Right lobe of liver (tissue), 6 donors: ENCODE results near the gene TRABD2B. TPM values are rescaled to one million over a fixed set of nuclear protein-coding genes. Genes with fewer than 3 reads are reported as not detected.
A peak's percentile ranks its signal among the peaks of the same experiment; 100 is the strongest.

Experiments
- ATAC-seq, 4 donors: fragments of 200-7000 bp; cut with Tn5 transposase; one replicate each; pipeline ENCODE4 v1.9.1; 2020; ENCODE audit warnings: mild to moderate bottlenecking in 4 of 4, moderate library complexity in 4 of 4
- DNase-seq, 3 donors: peaks; one replicate each; pipeline ENCODE4 v3.0.0-alpha.2; 2020
- H3K27ac ChIP-seq, 3 donors: fragments of 200-600 bp; one replicate each; pipeline ENCODE4 v1.8.0; 2022
- H3K27me3 ChIP-seq, 2 donors: fragments of 200-600 bp; one replicate each; pipeline ENCODE4 v1.8.0; 2022
- H3K36me3 ChIP-seq, 4 donors: fragments of 200-600 bp; sonication (generic) in 1 of 4; one replicate each; pipeline versions ENCODE4 v1.5.1 to v1.8.0; 2017 to 2022; ENCODE audit warnings: control low read depth in 1 of 4
- H3K4me1 ChIP-seq, 4 donors: fragments of 200-600 bp; sonication (generic) in 1 of 4; one replicate each; pipeline versions ENCODE4 v1.5.1 to v1.8.0; 2017 to 2022; ENCODE audit warnings: control low read depth in 1 of 4
- H3K4me3 ChIP-seq, 3 donors: fragments of 200-600 bp; one replicate each; pipeline ENCODE4 v1.8.0; 2022
- H3K9me3 ChIP-seq, 4 donors: fragments of 200-600 bp; sonication (generic) in 1 of 4; one replicate each; pipeline versions ENCODE4 v1.5.1 to v1.8.0; 2017 to 2022; ENCODE audit warnings: control low read depth in 1 of 4
- CTCF ChIP-seq, 4 donors: fragments of 200-600 bp in 3 of 4; fragments of 450-650 bp in 1 of 4; IDR thresholded peaks; one replicate each; pipeline versions ENCODE4 v1.5.1 to v1.8.0; 2016 to 2022; ENCODE audit warnings: antibody characterized with exemption in 4 of 4, mild to moderate bottlenecking in 2 of 4
- POLR2A ChIP-seq: fragments of 450-650 bp; IDR thresholded peaks from one replicate; pipeline ENCODE4 v1.6.1; 2017; ENCODE audit warnings: antibody characterized with exemption, mild to moderate bottlenecking
- WGBS: methylation state at CpG from one replicate; pipeline ENCODE4 v1.1.6; 2018; ENCODE audit warnings: low coverage, low lambda C conversion rate; ENCODE audit not compliant: insufficient coverage; ENCODE audit errors: missing lambda C conversion rate; 5-methylcytosine and 5-hydroxymethylcytosine counted together
- intact Hi-C, 2 donors: fragments of 100-400 bp; cut with DNase I; formaldehyde crosslinking; loops; one replicate each; pipeline versions ENCODE4 v1.11.2 to v1.14.1; 2022
- total RNA-seq, 6 experiments: library from RNA; depleted of rRNA in 2 of 6; stranded (reverse); fragments of >200 nt in 2 of 6; fragmentation: NEBNext Ultra II Directional in 3 of 6; extraction: Animal tissue kit (Norgen Biotek cat#: 25700) in 3 of 6; gene quantifications; one replicate each; pipeline versions ENCODE4 v1.1.0 to v1.2.4, GENCODE V29; 2016 to 2023
- donor health status: DM: no; HTN: yes; CAD: no.
- donor health status: DM: no; HTN: no; CAD: no.
- donor health status: DM: no; HTN: no; CAD: no.
- donor health status: DM: no; HTN: yes; CAD: no.
- donor health status: DM: no; HTN: yes; CAD: no.

TRABD2B gene
- total RNA-seq, 6 experiments from 2014 or later, result 0.55 to 9.5 (median 1.8) TPM

GRCh38 chr1:47986761-47987200 is 10.4 kb downstream of the TRABD2B start:
- DNase-seq (no peak), ATAC-seq (peak in 1 of 4 donors; percentile 27)
- no peak overlapping the region for H3K4me3 ChIP-seq

GRCh38 chr1:47985018-47985417 is 12.2 kb downstream of the TRABD2B start:
- Histone ChIP-seq H3K4me3 (no peak overlapping the region), H3K4me1 (peaks cover 0 to 2% (median 0%) of the 10 kb centered on the region in 4 donors), H3K27ac (no peak overlapping the region), H3K36me3 (no peaks in the 10 kb centered on the region), H3K27me3 (no peaks in the 10 kb centered on the region), H3K9me3 (no peaks in the 10 kb centered on the region)
- intact Hi-C loops, result no loop called here
- WGBS, result 64% methylated on average over 3 of the region's 4 CpGs
- DNase-seq (no peak), ATAC-seq (peak in 1 of 4 donors; percentile 9)
- TF ChIP-seq POLR2A, result no peak
- no peak for TF ChIP-seq CTCF (IDR thresholded peaks at IDR 0.05)

More at GRCh38 chr1:47986761-47987200, 10.4 kb downstream of the TRABD2B start:
- Histone ChIP-seq H3K9me3 (no peaks in the 10 kb centered on the region), H3K27ac (no peak overlapping the region), H3K27me3 (no peaks in the 10 kb centered on the region), H3K4me1 (peaks cover 0 to 2% (median 0%) of the 10 kb centered on the region in 4 donors), H3K36me3 (no peaks in the 10 kb centered on the region)
- intact Hi-C loops, result no loop called here
- TF ChIP-seq CTCF (IDR thresholded peaks at IDR 0.05) (no peak), POLR2A (no peak)
- 48% methylated on average over 17 of the region's 19 CpGs for WGBS

GRCh38 chr1:47984175-47984789 is 12.9 kb downstream of the TRABD2B start:
- ATAC-seq (peak; percentile 37 to 51 (median 40)), DNase-seq (peak in 1 of 3 donors; percentile 29)
- Histone ChIP-seq H3K36me3 (no peaks in the 10 kb centered on the region), H3K27ac (no peak overlapping the region), H3K9me3 (no peaks in the 10 kb centered on the region), H3K4me3 (no peak overlapping the region), H3K4me1 (peaks cover 0 to 2% (median 0%) of the 10 kb centered on the region in 4 donors), H3K27me3 (no peaks in the 10 kb centered on the region)
- WGBS, result no CpG with 5 or more reads among the region's 46 CpGs
- intact Hi-C loops, result no loop called here
- TF ChIP-seq POLR2A (no peak), CTCF (IDR thresholded peaks at IDR 0.05) (no peak)

GRCh38 chr1:47983691-47984090 is 13.5 kb downstream of the TRABD2B start:
- intact Hi-C loops, result no loop called here
- DNase-seq (no peak), ATAC-seq (no peak)
- no peaks in the 10 kb centered on the region for H3K36me3 ChIP-seq
- TF ChIP-seq POLR2A (no peak), CTCF (IDR thresholded peaks at IDR 0.05) (no peak)
- peaks cover 0 to 2% (median 0%) of the 10 kb centered on the region in 4 donors for H3K4me1 ChIP-seq
- no peak overlapping the region for H3K27ac ChIP-seq
- H3K9me3 ChIP-seq, result no peaks in the 10 kb centered on the region
- H3K27me3 ChIP-seq, result no peaks in the 10 kb centered on the region
- no peak overlapping the region for H3K4me3 ChIP-seq
- 55% methylated on average over 12 of the region's 12 CpGs for WGBS
